HG03571 (cell line): ENCODE results near the gene ARAP1.

ENCODE experiments used
- ATAC-seq: cut with Tn5 transposase; IDR thresholded peaks from one replicate; pipeline ENCODE4 v1.9.1; 2021; ENCODE audit not compliant: unreplicated experiment

Gene ARAP1

GRCh38 chr11:72725724-72726028 is 26.5 kb downstream of the ARAP1 start:
- no peak for ATAC-seq

GRCh38 chr11:72724851-72725723 is 27.1 kb downstream of the ARAP1 start:
- no peak for ATAC-seq

- no peak for ATAC-seq
Measured at GRCh38 chr11:72724021-72724551, 28.1 kb downstream of the ARAP1 start.

GRCh38 chr11:72723508-72723907 is 28.7 kb downstream of the ARAP1 start:
- no peak for ATAC-seq

GRCh38 chr11:72722050-72722748 is 30.0 kb downstream of the ARAP1 start:
- peak; percentile 66 for ATAC-seq

- no peak for ATAC-seq
Measured at GRCh38 chr11:72721689-72722049, 30.5 kb downstream of the ARAP1 start.

GRCh38 chr11:72721276-72721675 is 30.9 kb downstream of the ARAP1 start:
- ATAC-seq, result no peak

GRCh38 chr11:72720784-72721183 is 31.4 kb downstream of the ARAP1 start:
- ATAC-seq, result no peak

- no peak for ATAC-seq
Measured at GRCh38 chr11:72720047-72720446, 32.2 kb downstream of the ARAP1 start.

GRCh38 chr11:72719551-72719950 is 32.7 kb downstream of the ARAP1 start:
- no peak for ATAC-seq

GRCh38 chr11:72719144-72719543 is 33.1 kb downstream of the ARAP1 start:
- ATAC-seq, result no peak

- no peak for ATAC-seq
Measured at GRCh38 chr11:72718101-72718501, 34.1 kb downstream of the ARAP1 start.

GRCh38 chr11:72716788-72717435 is 35.3 kb downstream of the ARAP1 start:
- no peak for ATAC-seq

GRCh38 chr11:72716290-72716689 is 35.9 kb downstream of the ARAP1 start:
- ATAC-seq, result no peak

- no peak for ATAC-seq
Measured at GRCh38 chr11:72712841-72713240, 39.4 kb downstream of the ARAP1 start.

GRCh38 chr11:72712168-72712751 is 39.9 kb downstream of the ARAP1 start:
- ATAC-seq, result no peak

GRCh38 chr11:72711141-72711540 is 41.1 kb downstream of the ARAP1 start:
- no peak for ATAC-seq

GRCh38 chr11:72710278-72710677 is 41.9 kb downstream of the ARAP1 start:
- no peak for ATAC-seq

GRCh38 chr11:72709478-72710238 is 42.5 kb downstream of the ARAP1 start:
- no peak for ATAC-seq

GRCh38 chr11:72707032-72707431 is 45.2 kb downstream of the ARAP1 start:
- ATAC-seq, result no peak

GRCh38 chr11:72706579-72706978 is 45.6 kb downstream of the ARAP1 start:
- ATAC-seq, result no peak
